ENCODE measurements around the gene HCN1. TPM values are rescaled to one million over a fixed set of nuclear protein-coding genes. Genes with fewer than 3 reads are reported as not detected.

HCN1 gene
- total and polyA plus RNA-seq, 2 of the 4 experiments (the other 2 are of a cell fraction): not detected

DNA sequence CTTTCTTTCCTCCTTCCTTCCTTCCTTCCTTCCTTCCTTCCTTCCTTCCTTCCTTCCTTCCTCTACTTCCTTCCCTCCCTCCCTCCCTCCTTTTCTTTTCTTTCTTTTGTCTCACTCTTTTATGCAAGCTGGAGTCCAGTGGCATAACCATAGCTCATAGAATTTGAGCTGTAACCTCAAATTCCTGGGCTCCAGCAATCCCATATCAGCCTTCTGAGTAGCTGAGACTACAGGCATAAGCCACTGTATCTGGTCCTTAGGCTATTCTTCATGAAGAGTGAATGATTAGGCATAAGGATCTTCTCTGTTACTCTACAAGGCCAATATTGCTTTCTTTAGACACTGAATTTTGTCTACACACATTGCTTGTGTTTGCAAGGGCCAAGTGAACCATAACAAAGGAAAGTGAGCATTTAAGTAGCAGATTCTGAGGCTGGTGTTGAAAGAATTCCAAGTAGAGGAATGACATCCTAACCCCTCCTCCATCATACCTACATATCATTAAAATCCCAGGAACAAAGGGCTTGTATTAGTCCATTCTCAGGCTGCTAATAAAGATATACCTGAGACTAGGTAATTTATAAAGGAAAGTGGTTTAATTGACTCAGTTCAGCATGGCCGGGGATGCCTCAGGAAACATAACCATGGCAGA, 293.2 kb downstream of the HCN1 start:
- no peak overlapping the region for H3K56ac ChIP-seq (ENCODE audit: extremely low read depth, insufficient read depth, low read length)
- H2BK120ac ChIP-seq (ENCODE audit: low read depth, low read length): no peak overlapping the region
- no peaks in the 10 kb centered on the region for H3K36me3 ChIP-seq (ENCODE audit: control insufficient read depth, insufficient read depth, low read length)
- no peak overlapping the region for H3K4ac ChIP-seq (ENCODE audit: low read depth, low read length)
- TF ChIP-seq, protein P1, sequence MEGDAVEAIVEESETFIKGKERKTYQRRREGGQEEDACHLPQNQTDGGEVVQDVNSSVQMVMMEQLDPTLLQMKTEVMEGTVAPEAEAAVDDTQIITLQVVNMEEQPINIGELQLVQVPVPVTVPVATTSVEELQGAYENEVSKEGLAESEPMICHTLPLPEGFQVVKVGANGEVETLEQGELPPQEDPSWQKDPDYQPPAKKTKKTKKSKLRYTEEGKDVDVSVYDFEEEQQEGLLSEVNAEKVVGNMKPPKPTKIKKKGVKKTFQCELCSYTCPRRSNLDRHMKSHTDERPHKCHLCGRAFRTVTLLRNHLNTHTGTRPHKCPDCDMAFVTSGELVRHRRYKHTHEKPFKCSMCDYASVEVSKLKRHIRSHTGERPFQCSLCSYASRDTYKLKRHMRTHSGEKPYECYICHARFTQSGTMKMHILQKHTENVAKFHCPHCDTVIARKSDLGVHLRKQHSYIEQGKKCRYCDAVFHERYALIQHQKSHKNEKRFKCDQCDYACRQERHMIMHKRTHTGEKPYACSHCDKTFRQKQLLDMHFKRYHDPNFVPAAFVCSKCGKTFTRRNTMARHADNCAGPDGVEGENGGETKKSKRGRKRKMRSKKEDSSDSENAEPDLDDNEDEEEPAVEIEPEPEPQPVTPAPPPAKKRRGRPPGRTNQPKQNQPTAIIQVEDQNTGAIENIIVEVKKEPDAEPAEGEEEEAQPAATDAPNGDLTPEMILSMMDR (conservative IDR thresholded peaks at IDR 0.05; ENCODE audit: low read depth, low read length): no peak
- no peak for TF ChIP-seq POLR2A (IDR thresholded peaks at IDR 0.05; ENCODE audit: low read depth, low read length)
- no peak for TF ChIP-seq FOS (IDR thresholded peaks at IDR 0.05; ENCODE audit: low read depth, low read length)
- H3K9ac ChIP-seq (ENCODE audit: low read depth, low read length): no peak overlapping the region
- no peak overlapping the region for H2AK5ac ChIP-seq (ENCODE audit: low read depth, low read length)
- no peak overlapping the region for H3K14ac ChIP-seq (replicated peaks; ENCODE audit: low read depth, low read length)
- in situ Hi-C loops (cut with MboI; ENCODE audit: low sequenced_read_pairs): no loop called here
- H3K9me1 ChIP-seq (ENCODE audit: insufficient read depth, low read length): no peaks in the 10 kb centered on the region
- no peak overlapping the region for H3K4me3 ChIP-seq (ENCODE audit: insufficient read depth, low read depth, low read length)
- no peak overlapping the region for H2BK20ac ChIP-seq (ENCODE audit: low read depth, low read length)
- no peak overlapping the region for H2BK15ac ChIP-seq (ENCODE audit: low read depth, low read length)
- ATAC-seq (ENCODE audit: low read depth): no peak
- dilution Hi-C loops (cut with HindIII; ENCODE audit: low sequenced_read_pairs, unreplicated experiment): no loop called here
- peaks cover 2% of the 10 kb centered on the region for H3K9me3 ChIP-seq (ENCODE audit: control insufficient read depth, insufficient read depth, low read length)
- no peaks in the 10 kb centered on the region for H3K27me3 ChIP-seq (ENCODE audit: control insufficient read depth, insufficient read depth, low read length)
- no peak overlapping the region for H2BK5ac ChIP-seq (ENCODE audit: low read depth, low read length, poor library complexity, severe bottlenecking)
- no peak overlapping the region for H3K27ac ChIP-seq (ENCODE audit: insufficient read depth, low read length)
- no peaks in the 10 kb centered on the region for H4K20me1 ChIP-seq (ENCODE audit: insufficient read depth, low read length)
- H3K4me1 ChIP-seq (ENCODE audit: control insufficient read depth, insufficient read depth, low read length): no peaks in the 10 kb centered on the region
- no peak overlapping the region for H3K23ac ChIP-seq (ENCODE audit: low read depth, low read length)
- no peaks in the 10 kb centered on the region for H3K79me1 ChIP-seq (ENCODE audit: low read depth in 1 of 2, low read length in 2 of 2)
- H4K91ac ChIP-seq (ENCODE audit: insufficient read depth, low read depth, low read length): no peak overlapping the region
- H4K8ac ChIP-seq (ENCODE audit: low read depth in 2 of 2, low read length in 2 of 2): no peak overlapping the region
- no peak overlapping the region for H4K5ac ChIP-seq (ENCODE audit: low read depth, low read length)
- POLR2A ChIA-PET (ENCODE audit: unreplicated experiment): no interaction called here
- WGBS, 2 experiments (ENCODE audit: extremely low coverage in 2 of 2, insufficient read length in 1 of 2): no CpG with 5 or more reads among the region's 1 CpG
- no peak overlapping the region for H2AK9ac ChIP-seq (replicated peaks; ENCODE audit: low read depth, low read length, poor library complexity)
- H3K18ac ChIP-seq (ENCODE audit: low read depth, low read length): no peak overlapping the region
- no peak overlapping the region for H2AFZ ChIP-seq (replicated peaks; ENCODE audit: low read length, poor library complexity)
- no peak for DNase-seq
- CTCF ChIA-PET: no interaction called here
- H3K4me2 ChIP-seq (ENCODE audit: low read depth, low read length): no peak overlapping the region
- BruUV-seq (replicated peaks): no TSS peak
- intact Hi-C loops (cut with micrococcal nuclease): no loop called here

Measured in IMR-90 (cell line).